Kasumi-1 (cell line): ENCODE measurements around the gene TGFB1.
A peak's percentile ranks its signal among the peaks of the same experiment; 100 is the strongest.
"Not testable (repeated sequence)": the region's sequence is repeated elsewhere in the genome, so short reads cannot be mapped to it uniquely, and the experiment has no call there.

Experiments
- DNase-seq, 2 experiments: peaks; one replicate each; lab custom pipeline; 2025; lab: John Stamatoyannopoulos, UW

Gene TGFB1

DNA sequence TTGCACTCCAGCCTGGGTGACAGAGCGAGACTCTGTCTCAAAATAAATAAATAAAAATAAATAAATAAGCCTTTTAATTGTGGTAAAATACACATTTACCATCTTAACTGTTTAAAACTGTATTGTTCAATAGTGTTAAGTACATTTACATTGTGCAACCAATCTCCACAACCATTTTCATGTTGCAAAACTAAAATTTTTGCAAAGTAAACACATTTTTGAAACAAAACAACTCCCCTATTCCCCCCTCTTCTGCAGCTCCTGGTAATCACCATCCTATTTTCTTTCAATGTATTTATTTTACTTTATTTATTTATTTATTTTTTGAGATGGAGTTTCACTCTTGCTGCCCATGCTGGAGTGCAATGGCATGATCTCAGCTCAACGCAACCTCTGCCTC, 16.0 kb upstream of the TGFB1 start:
- no peak for DNase-seq

DNA sequence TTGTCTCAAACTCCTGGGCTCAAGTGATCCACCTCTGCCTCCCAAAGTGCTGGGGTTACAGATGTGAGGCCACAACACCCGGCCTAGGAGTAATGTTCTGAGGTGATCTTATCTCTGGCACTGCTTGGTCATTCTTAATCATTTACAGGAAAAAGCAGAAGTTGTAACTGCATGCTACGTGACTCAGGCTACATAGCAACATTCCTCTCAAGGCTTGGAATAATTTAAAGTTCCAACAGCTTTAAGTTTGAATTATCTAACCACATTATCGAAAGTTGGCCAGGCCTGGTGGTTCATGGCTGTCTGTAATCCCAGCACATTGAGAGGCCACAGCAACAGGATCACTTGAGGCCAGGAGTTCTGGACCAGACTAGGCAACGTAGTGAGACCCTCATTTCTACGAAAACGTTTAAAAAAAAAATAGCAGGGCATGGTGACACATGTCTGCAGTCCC, 14.2 kb upstream of the TGFB1 start:
- DNase-seq = peak; percentile 73 to 80

DNA sequence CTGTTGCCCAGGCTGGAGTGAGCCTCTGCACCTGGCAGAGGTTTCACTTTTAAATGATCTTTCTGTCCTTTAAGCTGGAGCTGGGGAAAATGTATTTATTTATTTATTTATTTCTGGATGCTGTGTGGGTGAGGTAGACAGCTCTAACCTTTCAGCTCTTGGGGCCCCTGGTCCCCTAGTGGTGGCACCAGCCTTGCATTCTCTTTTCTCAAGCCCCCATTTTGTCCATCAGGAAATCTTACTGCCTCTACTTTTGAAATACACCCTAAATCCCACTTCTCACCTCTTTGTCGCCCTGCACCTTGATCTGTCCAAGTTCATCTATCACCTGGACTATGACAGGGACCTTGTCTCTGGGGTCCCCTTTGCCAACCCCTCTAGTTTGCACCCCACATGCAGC, 12.4 kb upstream of the TGFB1 start:
- peak in 1 of 2 experiments; percentile 10 for DNase-seq

DNA sequence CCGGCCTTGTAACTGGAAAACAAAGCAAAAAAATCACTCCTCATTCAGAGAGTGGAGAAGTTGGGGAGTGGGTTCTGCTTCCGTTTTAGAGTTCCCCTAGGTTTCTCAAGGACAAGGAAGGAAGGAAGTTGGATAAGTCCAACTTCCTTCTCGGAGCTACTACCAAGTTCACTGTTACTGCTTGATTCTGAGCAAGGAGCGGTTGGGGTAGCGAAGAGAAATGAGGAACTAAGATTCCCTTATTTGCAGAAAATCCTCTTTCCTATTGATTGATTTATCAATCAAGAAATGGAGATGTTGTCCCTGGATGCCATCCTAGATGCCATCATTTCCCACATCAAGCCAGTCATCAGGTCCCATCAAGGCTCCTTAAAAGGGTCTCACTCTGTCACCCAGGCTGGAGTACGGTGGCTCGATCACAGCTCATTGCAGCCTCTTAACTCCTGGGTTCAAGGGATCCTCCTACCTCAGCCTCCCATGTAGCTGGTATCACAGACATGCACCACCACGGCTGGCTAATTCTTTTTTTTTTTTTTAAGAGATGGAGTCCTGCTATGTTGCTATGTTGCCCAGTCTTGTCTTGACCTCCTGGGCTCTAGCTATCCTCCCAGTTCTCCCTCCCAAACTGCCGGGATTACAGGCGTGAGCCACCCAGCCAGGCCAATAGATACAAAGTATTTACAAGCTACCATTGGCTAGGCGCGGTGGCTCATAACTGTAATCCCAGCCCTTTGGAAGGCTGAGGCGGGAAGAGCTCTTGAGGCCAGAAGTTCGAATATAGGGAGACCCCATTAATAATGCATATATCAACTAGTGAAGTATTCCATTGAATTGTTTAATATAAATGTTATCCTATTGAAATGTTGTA, 11.0 kb upstream of the TGFB1 start:
- DNase-seq = peak; percentile 68 to 75

DNA sequence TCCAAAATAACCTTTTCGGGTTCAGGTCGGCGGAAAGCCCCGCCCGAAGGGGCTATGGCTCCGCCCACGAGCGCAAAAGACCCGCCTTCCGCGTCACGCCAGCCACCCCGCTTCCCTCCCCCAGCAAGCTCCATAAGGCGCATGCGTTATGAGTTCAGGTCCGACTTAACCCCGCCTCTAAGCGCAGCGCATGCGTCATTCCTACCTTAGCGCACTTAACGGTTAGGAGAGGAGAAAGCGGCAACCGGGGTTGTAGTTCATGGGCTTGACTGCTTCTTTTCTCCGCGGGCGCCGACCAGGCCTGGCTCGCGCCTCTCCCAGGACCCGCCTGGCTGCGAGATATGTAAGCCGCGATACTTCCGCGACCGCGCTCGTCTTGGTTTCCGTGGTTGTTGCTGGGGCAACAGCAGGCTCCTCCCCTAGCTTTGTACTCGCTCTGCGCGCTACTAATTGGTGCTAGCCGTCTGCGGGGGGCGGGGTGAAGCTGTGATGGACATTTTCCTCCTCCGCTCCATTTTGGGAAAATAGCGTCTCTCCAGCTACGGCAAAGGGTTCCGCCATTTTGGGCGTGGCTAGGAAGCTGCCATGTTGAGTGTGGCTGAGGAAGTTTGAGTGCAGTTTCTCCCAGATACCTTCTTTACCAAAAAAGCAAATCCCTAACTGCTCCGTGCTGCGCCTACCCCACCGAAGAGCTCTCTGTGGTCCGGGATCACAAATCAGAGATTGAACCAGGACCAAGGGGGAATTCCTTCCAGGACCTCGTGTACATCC, 10.2 kb upstream of the TGFB1 start, which contains the start of gene B9D2:
Gene B9D2, minus strand, starts transcription at position 397 of the 771 bp plus-strand sequence. CDS start 630 bp downstream, outside the sequence.
- DNase-seq = peak; percentile 97 to 98

DNA sequence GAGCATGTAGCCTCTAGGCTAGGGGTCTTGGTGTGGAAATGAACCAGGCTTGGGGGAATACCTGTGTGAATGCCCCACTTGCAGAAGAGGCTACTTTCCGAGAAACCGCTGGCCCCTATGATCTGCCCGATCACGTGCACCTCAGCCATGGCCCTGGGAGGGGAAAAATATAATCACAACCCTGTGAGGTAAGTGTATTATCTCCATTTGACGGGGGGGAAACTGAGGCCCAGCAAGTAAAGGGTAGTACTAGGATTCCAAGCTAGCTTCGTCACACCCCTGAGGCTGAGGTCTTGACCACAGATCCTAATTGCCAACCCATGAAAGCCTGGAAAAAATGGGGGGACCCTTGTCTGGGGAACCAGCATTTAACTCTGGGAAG, 9.6 kb upstream of the TGFB1 start:
- DNase-seq = no peak

DNA sequence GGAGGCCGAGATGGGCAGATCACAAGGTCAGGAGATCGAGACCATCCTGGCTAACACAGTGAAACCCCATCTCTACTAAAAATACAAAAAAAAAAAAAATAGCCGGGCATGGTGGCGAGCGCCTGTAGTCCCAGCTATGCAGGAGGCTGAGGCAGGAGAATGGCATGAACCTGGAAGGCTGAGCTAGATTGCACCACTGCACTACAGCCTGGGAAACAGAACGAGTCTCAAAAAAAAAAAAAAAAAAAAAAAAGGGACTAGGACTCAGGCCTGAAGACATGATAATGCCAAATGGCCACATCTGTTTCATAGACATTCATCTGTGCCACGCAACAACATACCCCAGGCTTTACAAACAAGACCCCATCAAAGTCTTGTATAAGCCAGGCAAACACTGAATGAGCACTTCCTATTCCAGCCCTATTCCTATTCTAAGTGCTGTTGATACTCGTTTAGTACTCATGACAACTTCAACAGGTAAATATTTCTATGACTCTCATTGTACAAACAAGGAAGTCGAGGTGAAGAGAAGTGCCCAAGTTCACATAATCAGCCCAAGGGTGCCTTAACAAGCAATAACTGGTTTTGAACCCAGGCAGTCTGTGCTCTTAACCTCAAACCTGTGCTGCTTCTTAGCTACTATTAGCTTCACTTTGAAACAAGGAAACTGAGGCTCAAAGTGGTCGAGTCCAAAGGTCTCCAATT, 8.6 kb upstream of the TGFB1 start:
- no peak for DNase-seq

DNA sequence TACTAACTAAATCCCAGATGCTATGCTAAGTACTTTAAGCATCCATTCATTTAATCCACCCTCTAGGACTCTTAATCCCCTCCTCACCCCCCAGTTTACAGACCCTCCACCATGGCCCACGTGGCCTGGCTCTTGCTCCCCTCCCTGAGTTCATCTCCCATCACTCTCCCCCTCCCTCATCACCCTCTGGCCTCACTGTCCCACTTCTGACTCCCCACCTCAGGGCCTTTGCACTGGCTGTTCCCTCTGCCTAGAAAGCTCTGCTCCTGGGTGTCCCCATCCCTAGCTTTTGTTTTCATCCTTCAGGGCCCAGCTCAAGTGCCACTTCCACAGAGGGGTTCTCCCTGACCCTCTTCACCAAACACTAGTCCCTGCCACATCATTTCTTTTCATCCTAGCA, 6.0 kb upstream of the TGFB1 start:
- no peak for DNase-seq

DNA sequence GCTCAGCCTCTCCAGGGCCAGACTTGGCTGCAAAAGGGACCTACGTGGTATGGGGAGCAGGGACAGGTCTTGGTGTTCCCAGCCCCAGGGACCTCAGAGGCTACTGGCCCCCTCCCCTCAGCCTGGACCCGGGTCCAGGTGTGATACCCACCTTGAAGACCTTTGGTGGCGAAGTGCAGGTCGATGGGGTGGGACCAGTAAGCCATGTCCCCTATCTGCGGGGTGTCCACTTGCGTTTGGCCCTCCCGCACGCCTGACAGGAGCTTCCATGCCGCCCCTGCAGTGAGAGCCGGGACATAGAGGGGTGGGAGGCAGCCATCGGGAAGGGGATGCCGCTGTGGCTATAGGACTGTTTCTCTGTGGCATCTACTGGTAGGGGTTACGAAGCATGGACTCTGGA, 4.0 kb upstream of the TGFB1 start:
- no peak for DNase-seq

DNA sequence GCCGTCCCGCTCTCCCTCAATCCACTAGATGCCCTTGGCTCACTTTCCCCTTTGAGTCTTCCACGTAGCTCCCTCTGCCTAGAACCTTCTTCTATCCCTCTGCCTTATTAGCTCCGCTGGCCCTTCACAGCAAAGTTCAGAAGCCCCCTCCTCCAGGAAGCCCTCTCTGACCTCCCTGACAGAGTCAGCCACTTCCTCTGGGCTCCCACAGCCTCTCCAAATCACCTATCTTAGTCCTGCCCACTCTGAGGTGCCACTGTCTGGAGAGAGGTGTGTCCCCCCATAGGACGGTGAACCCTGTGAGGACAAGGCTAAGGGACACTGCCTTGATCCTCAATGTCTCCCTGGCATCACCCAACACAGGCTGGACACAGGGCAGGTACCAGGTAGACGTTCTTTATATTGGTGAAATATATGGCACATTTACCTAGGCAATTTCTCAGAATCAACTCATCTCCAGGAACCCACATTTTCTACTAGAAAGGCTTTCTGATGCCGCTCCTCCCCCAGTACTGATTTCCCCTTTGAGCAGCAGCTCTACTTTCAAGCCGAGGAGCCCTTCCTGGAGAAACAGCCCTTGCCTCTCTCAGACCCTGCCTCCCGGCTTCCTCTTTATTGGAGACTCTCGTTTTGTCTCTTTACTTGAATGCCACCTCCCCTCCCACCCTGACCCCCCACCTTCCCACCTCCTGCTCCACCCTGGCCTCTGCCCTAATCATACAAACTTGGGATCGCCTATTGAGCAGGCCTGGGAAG, 3.4 kb upstream of the TGFB1 start:
- peak; percentile 83 to 87 for DNase-seq

DNA sequence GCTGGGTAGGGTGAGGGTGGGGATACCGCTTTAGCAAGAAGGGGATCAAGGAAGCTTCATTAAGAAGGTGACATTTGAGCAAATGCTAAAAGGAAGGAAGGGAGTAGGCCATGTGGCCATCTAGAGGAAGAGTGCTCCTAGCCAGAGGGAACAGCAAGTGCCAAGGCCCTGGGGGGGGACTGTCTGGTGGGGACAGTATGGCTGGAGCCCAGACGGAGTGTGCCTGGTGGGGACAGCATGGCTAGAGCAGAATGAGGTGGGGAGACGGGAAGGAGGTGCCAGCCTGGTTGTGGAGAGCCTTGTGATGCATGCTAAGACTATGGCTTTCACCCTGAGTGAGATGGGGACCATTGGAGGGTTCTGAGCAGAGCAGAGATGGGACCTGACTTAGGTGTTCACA, 2.1 kb upstream of the TGFB1 start:
- peak; percentile 5 to 24 for DNase-seq

DNA sequence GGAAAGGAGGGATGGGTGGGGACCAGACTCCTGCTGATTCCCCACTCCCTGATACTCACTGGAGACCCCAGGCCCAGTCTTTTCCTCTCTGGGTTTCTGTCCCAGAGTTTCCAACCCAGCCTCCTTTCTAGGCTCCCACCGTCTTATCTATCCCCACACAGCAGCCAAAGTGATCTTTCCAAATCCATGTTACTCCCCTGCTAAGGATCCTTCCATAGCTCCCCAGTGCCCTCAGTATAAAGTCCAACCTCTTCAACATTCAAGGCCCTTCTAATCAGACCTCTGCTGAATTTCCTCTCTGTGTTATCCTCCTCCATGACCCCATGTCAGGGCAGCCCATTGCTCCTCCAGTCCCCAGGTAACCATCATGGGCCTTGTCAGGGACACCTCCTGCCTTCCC, 1.3 kb upstream of the TGFB1 start:
- DNase-seq = no peak

DNA sequence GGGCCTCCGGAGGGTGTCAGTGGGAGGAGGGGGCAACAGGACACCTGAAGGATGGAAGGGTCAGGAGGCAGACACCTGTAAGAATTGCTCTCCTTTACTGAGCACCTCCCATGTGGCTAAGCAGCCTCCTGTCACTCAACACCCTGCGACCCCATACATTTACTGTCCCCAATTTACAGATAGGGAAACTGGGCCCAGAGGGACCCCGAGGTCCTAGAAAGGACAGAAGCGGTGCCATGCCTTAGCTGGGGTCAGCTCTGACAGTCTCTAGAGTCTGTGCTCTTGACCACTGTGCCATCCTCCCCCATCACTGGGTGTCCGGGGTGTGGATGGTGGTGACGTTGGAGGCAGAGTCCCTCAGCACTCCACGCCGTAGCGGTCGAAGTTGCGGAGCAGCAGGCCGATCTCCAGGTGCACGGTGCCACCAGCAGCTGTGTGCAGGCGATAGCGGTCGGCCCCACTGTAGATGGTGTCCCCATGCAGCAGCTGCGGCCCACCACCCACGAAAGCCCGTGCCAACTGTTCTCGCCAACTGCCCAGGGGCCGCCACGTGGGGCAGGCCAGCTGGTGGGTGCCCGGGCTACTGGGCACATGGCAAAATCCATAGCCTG, 726 bp upstream of the TGFB1 start:
- DNase-seq = no peak

DNA sequence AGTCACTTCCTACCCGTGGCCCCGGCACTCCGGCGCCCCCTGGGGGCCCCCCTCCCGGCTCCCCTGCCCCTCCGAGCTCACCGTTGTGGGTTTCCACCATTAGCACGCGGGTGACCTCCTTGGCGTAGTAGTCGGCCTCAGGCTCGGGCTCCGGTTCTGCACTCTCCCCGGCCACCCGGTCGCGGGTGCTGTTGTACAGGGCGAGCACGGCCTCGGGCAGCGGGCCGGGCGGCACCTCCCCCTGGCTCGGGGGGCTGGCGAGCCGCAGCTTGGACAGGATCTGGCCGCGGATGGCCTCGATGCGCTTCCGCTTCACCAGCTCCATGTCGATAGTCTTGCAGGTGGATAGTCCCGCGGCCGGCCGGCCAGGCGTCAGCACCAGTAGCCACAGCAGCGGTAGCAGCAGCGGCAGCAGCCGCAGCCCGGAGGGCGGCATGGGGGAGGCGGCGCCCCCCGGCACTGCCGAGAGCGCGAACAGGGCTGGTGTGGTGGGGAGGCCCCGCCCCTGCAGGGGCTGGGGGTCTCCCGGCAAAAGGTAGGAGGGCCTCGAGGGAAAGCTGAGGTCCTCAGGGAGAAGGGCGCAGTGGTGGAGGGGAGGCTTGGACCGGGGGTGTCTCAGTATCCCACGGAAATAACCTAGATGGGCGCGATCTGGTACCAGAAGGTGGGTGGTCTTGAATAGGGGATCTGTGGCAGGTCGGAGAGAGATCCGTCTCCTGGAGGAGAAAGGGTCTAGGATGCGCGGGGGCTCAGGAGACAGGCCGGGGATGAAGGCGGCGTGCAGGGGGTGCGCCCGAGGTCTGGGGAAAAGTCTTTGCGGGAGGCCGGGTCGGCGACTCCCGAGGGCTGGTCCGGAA, 885 bp downstream of the TGFB1 start:
- no peak for DNase-seq

DNA sequence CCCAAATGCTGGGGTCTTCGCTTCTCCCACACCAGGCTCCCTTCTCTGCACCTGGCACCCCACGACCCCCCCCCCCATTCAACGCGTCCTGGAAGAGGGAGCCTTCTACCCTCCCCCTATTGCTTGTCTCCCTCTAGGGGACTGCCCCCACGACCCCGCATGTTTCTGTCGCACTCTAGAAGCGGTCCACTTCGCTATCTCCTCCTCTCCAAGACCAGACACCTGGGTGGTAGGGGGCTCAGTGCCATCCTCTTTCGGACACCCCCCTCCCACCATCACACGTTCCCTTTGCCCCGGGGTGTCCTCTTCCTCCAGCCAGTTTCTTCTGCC, 1.5 kb downstream of the TGFB1 start:
- peak; percentile 56 to 60 for DNase-seq

DNA sequence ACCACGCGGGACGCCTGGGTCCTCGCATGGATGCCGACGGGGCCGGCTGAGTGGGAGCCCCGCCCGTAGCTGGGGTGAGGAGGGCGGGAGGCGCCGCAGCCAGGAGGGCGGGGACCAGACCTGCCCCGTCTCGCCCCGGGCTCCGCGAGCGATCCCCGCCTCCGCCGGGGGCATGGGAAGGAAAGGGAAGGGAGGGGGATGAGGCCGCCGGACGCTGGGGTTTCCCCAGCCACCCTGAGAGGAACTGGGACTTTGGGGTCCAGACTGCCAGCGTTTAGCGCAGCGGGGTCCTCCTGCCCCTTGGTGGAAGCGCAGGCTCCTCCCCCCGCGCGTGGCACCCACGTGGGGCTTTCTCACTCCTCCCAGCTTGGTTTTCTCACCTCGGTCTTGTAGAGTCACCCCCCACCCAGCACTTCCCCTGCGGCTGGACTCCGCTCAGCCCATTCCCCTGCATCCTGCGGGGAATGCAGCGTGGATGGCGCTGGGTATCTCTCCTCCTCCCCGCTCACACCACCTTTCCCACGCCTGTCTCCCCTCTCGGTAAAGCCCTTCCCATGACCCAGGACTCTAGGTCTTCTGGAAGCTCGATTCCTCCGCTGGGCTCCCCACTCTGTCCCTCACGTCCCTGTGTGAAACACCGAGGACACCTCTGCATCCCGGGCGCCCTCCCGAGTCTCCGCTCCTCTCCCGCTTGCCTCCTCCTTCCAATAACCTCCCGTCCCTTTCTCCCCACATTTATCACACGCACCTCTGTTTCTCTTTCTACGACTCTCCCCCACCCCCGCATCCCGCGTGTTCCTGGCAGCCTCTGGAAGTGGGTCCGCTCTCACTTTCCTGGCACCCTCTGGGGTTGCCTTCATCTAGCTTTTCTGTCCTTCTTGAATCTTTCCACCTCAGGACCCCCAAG, 2.1 kb downstream of the TGFB1 start:
- DNase-seq = peak; percentile 71 to 78

DNA sequence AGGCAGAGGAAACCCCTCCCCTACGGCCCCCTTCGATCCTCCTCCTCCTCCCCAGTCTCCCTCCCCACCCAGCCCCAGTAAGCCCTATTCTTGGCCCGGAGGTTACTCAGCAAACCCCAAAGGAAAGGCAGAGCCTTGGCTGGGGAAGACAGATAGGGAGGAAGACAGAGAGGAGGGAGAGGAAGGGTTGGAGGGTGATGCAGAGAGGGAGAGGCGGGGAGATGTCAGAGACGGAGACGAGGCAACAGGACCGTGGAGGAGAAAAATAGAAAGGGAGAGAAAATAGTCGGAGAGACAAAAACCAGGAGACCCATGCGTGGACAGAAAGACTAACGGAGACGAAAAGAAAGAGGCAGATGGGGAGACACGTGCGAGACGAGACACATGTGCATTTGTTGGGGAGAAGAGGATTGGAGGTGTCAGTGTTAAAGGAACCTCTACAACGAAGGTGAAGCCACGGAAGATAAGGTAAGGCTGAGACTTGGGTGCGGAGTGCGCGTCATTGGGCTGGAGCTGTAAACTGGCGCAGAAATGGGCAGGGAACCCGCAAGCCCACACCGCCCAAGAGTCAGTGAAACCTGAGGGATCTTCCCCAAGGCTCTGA, 2.9 kb downstream of the TGFB1 start:
- peak; percentile 64 to 72 for DNase-seq

DNA sequence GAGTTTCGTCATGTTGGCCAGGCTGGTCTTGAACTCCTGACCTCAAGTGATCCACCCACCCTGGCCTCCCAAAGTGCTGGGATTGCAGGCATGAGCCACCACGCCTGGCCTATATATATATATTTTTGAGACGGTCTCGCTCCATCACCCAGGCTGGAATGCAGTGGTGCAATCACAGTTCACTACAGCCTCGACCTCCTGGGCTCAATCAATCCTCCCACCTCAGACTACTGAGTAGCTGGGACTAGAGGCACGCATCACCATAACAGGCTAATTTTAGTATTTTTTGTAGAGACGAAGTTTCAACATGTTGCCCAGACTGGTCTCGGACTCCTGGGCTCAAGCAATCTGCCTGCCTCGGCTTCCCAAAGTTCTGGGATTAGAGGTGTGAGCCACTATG, 6.8 kb downstream of the TGFB1 start:
- not testable (repeated sequence) for DNase-seq

DNA sequence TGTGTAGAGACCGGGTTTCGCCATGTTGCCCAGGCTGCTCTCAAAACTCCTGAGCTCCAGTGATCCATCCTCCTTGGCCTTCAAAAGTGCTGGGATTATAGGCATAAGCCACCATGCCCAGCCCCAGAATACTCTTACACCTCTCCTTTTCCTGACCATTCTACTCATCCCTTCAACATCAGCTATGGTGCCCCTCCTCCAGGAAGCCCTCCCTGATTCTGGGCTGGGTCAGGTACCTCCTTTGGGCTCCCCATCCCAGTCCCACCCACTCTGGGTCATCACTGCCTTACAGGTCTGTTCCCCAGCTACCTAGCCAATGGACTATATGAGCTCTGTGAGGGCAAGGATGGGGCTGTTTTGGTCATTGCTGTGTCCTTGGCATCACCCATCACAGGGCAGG, 9.6 kb downstream of the TGFB1 start:
- no peak for DNase-seq
